ENCODE results near the gene UGT1A6. TPM values are rescaled to one million over a fixed set of nuclear protein-coding genes. Genes with fewer than 3 reads are reported as not detected.

Gene UGT1A6
- total and polyA plus RNA-seq, 3 experiments from 2014 or later, result not detected

DNA sequence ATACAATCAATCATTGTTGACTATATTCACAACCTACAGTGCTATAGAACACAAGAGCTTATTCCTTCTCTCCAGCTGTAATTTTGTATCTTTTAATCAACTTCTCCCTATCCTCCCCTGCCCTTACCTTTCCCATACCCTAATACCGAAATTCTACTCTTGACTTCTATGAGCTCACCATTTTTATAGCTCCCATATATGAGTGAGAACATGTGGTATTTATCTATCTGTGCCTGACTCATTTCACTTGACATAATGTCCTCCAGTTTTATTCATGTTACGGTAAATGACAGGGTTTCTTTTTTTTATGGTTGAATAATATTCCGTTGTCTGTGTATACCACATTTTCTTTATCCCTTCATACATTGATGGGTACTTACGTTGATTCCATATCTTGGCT is 88.1 kb downstream of the UGT1A6 start:
- H3K4me1 ChIP-seq (ENCODE audit: insufficient read depth, low read length), result no peaks in the 10 kb centered on the region
- no peak overlapping the region for H3K4me3 Mint-ChIP-seq
- no peak overlapping the region for H3K27ac ChIP-seq (ENCODE audit: low read depth, low read length)
- no peak overlapping the region for H3K27ac Mint-ChIP-seq
- H3K36me3 Mint-ChIP-seq, result peaks cover 0 to 12% (median 0%) of the 10 kb centered on the region in 3 donors
- POLR2A ChIA-PET, result no interaction called here
- no peak overlapping the region for H3K4me3 ChIP-seq (ENCODE audit: low read length)
- peaks cover 0 to 3% (median 2%) of the 10 kb centered on the region in 5 donors for H3K9me3 Mint-ChIP-seq
- CTCF ChIA-PET, result no interaction called here
- H3K27me3 Mint-ChIP-seq, result peaks cover 26 to 63% of the 10 kb centered on the region in 2 donors
- no peaks in the 10 kb centered on the region for H3K36me3 ChIP-seq (ENCODE audit: insufficient read depth, low read length)
- H3K4me1 Mint-ChIP-seq, result no peaks in the 10 kb centered on the region
- DNase-seq, result no peak
- no peaks in the 10 kb centered on the region for H3K9me3 ChIP-seq (ENCODE audit: low read length)
- H3K27me3 ChIP-seq (ENCODE audit: insufficient read depth, low read length, poor library complexity, severe bottlenecking), result no peaks in the 10 kb centered on the region

DNA sequence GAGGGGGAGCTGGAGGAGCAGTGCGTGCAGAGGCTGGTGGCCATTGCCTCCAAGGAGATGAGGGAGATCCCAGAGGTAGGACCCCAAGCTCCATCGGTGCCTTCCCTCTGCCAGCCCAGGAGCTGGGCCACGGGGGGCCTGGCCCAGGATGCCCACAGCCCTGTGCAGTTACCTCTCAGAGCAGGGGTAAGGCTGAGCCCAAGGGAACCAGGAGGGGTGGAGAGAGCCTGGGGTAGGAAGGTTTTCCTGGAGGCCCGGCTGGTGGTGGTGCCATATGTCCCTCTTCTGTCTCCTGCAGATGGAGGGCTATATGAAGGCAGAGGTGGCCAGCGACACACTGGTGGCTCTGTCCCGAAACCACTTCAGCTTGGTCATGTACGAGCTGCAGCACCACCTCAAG is 96.9 kb downstream of the UGT1A6 start:
- no peak overlapping the region for H3K4me3 ChIP-seq (ENCODE audit: low read length)
- no peak for DNase-seq
- Mint-ChIP-seq H3K27me3 (peaks cover 18 to 30% of the 10 kb centered on the region in 2 donors), H3K4me3 (no peak overlapping the region), H3K36me3 (no peaks in the 10 kb centered on the region), H3K4me1 (peaks cover 0 to 3% (median 0%) of the 10 kb centered on the region in 3 donors), H3K9me3 (peaks cover 0 to 6% (median 0%) of the 10 kb centered on the region in 5 donors), H3K27ac (no peak overlapping the region)
- CTCF ChIA-PET, result no interaction called here
- no peaks in the 10 kb centered on the region for H3K9me3 ChIP-seq (ENCODE audit: low read length)
- H3K27ac ChIP-seq (ENCODE audit: low read depth, low read length), result no peak overlapping the region
- POLR2A ChIA-PET, result no interaction called here
- H3K4me1 ChIP-seq (ENCODE audit: insufficient read depth, low read length), result no peaks in the 10 kb centered on the region
- H3K27me3 ChIP-seq (ENCODE audit: insufficient read depth, low read length, poor library complexity, severe bottlenecking), result no peaks in the 10 kb centered on the region
- H3K36me3 ChIP-seq (ENCODE audit: insufficient read depth, low read length), result no peaks in the 10 kb centered on the region

DNA sequence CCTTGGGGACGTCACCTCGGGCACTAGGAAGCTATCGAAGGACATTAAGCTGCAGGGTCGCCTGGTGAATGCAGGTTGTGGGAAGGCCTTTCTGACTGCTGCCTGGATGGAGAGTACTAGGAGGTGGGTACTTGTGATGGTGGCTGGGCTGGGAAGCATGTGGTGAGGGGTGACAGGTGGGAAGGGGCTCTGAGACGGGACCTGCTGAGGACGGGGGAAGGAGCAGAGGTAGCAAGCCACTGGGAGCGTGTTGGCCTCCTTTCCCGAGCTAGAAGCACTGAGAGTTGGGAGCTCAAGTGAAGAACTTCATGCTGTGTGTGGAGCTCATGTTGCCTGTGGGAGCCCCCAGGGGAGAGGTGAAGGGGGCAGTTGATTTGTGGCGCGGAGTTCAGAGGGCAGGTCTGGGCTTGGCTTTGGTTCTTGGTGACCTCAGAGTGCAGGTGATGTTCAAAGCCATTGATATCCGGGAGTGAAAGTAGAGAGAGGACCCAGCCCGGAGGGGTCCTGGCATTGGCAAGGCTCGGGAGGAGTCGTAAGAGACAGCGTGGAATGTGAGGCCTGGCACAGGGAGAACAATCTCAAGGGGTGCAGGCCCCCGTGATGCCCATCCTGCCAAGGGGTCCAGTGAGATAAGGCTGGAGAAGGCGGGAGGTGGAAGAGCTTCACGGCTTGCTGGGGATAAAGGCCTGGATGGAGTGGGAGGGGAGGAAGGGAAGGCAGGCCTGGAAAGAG is 98.6 kb downstream of the UGT1A6 start:
- Mint-ChIP-seq H3K4me3 (no peak overlapping the region), H3K4me1 (peaks cover 0 to 3% (median 0%) of the 10 kb centered on the region in 3 donors), H3K27me3 (peaks cover 8 to 17% of the 10 kb centered on the region in 2 donors), H3K9me3 (peaks cover 0 to 1% (median 0%) of the 10 kb centered on the region in 5 donors), H3K36me3 (no peaks in the 10 kb centered on the region), H3K27ac (no peak overlapping the region)
- ChIA-PET POLR2A (no interaction called here), CTCF (no interaction called here)
- no peak for DNase-seq
- Histone ChIP-seq H3K36me3 (ENCODE audit: insufficient read depth, low read length) (no peaks in the 10 kb centered on the region), H3K27me3 (ENCODE audit: insufficient read depth, low read length, poor library complexity, severe bottlenecking) (no peaks in the 10 kb centered on the region), H3K9me3 (ENCODE audit: low read length) (no peaks in the 10 kb centered on the region), H3K4me3 (ENCODE audit: low read length) (no peak overlapping the region), H3K4me1 (ENCODE audit: insufficient read depth, low read length) (no peaks in the 10 kb centered on the region), H3K27ac (ENCODE audit: low read depth, low read length) (no peak overlapping the region)

DNA sequence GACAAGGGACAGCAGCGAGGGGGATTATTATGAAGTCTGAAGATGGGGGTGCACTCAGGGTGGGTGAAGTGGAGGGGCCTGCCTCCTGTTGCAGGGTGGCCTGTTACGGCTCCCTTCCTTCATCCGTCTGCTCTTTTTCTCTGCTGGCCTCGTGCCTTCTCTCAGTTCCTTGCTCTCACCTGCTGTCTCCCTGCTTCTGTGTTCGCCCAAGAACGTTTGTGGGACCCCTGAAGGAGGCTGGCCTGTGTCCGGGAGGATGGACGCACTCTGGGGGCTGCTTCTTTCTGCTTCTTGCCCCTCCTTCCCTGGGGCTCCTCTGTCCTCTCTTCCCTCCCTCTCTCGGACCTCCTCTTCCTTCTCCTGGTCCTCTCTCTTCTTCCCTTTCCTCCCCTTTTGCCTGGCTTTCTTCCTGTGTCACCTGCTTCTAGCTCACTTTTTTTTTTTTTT is 99.2 kb downstream of the UGT1A6 start:
- no peaks in the 10 kb centered on the region for H3K36me3 ChIP-seq (ENCODE audit: insufficient read depth, low read length)
- Mint-ChIP-seq H3K4me1 (peaks cover 0 to 3% (median 0%) of the 10 kb centered on the region in 3 donors), H3K9me3 (no peaks in the 10 kb centered on the region), H3K4me3 (no peak overlapping the region), H3K36me3 (no peaks in the 10 kb centered on the region), H3K27ac (no peak overlapping the region), H3K27me3 (peaks cover 5 to 15% of the 10 kb centered on the region in 2 donors)
- H3K27me3 ChIP-seq (ENCODE audit: insufficient read depth, low read length, poor library complexity, severe bottlenecking), result no peaks in the 10 kb centered on the region
- DNase-seq, result no peak
- H3K27ac ChIP-seq (ENCODE audit: low read depth, low read length), result no peak overlapping the region
- H3K4me3 ChIP-seq (ENCODE audit: low read length), result no peak overlapping the region
- POLR2A ChIA-PET, result no interaction called here
- CTCF ChIA-PET, result no interaction called here
- H3K9me3 ChIP-seq (ENCODE audit: low read length), result no peaks in the 10 kb centered on the region
- H3K4me1 ChIP-seq (ENCODE audit: insufficient read depth, low read length), result no peaks in the 10 kb centered on the region

GRCh38 chr2:233792720-233793119 is 100.0 kb downstream of the UGT1A6 start:
- Mint-ChIP-seq H3K9me3 (no peaks in the 10 kb centered on the region), H3K36me3 (no peaks in the 10 kb centered on the region), H3K4me1 (peaks cover 0 to 3% (median 0%) of the 10 kb centered on the region in 3 donors), H3K4me3 (no peak overlapping the region), H3K27ac (no peak overlapping the region), H3K27me3 (peaks cover 5 to 15% of the 10 kb centered on the region in 2 donors)
- no peaks in the 10 kb centered on the region for H3K36me3 ChIP-seq (ENCODE audit: insufficient read depth, low read length)
- H3K27me3 ChIP-seq (ENCODE audit: insufficient read depth, low read length, poor library complexity, severe bottlenecking), result no peaks in the 10 kb centered on the region
- CTCF ChIA-PET, result no interaction called here
- no peaks in the 10 kb centered on the region for H3K9me3 ChIP-seq (ENCODE audit: low read length)
- H3K4me1 ChIP-seq (ENCODE audit: insufficient read depth, low read length), result no peaks in the 10 kb centered on the region
- no peak overlapping the region for H3K4me3 ChIP-seq (ENCODE audit: low read length)
- DNase-seq, result no peak
- H3K27ac ChIP-seq (ENCODE audit: low read depth, low read length), result no peak overlapping the region
- POLR2A ChIA-PET, result no interaction called here

DNA sequence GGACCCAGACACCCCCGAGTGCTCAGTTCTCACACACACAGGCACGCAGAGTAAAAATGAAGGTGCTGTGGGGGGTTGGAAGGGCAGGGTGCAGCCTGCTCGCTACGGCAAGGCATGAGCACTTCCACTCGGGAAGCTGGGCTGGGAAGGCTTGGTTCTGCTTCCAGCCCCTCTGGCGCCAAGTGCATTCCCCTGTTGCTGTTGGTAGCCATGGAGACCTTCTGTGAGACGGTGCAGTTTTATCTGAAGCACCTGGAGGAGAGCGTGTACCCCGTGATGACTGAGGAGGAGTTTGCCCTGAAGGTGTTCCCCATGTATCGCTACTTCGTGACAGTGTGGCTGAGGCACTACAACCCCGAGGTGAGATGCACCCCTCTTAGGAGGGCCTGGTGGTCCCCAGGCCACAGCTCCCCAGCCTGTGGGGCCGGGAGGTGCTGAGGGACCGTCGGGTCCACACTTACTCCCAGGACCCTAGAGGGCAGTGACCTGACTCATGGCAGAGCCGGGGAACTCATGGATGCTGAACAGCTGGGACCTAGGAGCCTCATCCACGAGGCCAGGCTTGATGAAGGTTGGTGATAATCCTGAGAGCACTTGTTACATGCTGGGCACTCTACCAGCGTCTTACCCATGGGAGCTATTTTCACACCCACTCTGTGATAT is 100.9 kb downstream of the UGT1A6 start:
- CTCF ChIA-PET, result no interaction called here
- Histone ChIP-seq H3K4me3 (ENCODE audit: low read length) (no peak overlapping the region), H3K4me1 (ENCODE audit: insufficient read depth, low read length) (no peaks in the 10 kb centered on the region), H3K27ac (ENCODE audit: low read depth, low read length) (no peak overlapping the region), H3K36me3 (ENCODE audit: insufficient read depth, low read length) (no peaks in the 10 kb centered on the region), H3K9me3 (ENCODE audit: low read length) (no peaks in the 10 kb centered on the region), H3K27me3 (ENCODE audit: insufficient read depth, low read length, poor library complexity, severe bottlenecking) (no peaks in the 10 kb centered on the region)
- H3K27me3 Mint-ChIP-seq, result peaks cover 5 to 19% of the 10 kb centered on the region in 2 donors
- no peak overlapping the region for H3K27ac Mint-ChIP-seq
- no peak for DNase-seq
- H3K4me1 Mint-ChIP-seq, result peaks cover 0 to 3% (median 0%) of the 10 kb centered on the region in 3 donors
- H3K9me3 Mint-ChIP-seq, result no peaks in the 10 kb centered on the region
- H3K36me3 Mint-ChIP-seq, result no peaks in the 10 kb centered on the region
- POLR2A ChIA-PET, result no interaction called here
- no peak overlapping the region for H3K4me3 Mint-ChIP-seq

DNA sequence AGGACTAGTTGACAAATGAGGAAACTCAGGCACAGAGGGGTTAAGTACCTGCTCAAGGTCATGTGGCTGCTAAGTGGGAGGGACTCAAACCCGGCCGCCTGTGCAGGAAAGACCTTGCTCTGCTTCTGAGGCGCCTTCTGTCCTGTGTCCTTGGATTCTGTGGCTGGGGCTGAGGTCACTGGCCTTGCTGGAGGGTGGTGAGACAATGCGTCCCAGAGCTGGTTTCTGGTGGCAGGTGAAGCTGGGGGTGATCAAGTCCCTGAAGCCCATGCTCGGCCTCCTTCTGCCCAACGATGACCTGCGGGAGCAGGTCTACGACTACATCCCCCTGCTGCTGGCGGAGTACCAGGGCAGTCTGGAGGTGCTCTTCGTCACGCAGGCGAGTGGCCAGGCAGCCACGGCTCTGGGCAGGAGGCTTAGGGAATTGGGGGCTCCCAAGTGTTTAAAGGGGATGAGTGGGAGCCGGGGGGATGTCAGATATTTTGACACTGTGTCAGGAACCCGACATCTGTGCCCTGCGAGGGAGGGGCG is 101.5 kb downstream of the UGT1A6 start:
- Mint-ChIP-seq H3K27ac (no peak overlapping the region), H3K4me3 (no peak overlapping the region), H3K4me1 (no peaks in the 10 kb centered on the region), H3K9me3 (no peaks in the 10 kb centered on the region), H3K36me3 (no peaks in the 10 kb centered on the region), H3K27me3 (peaks cover 5 to 19% of the 10 kb centered on the region in 2 donors)
- POLR2A ChIA-PET, result no interaction called here
- Histone ChIP-seq H3K4me3 (ENCODE audit: low read length) (no peak overlapping the region), H3K9me3 (ENCODE audit: low read length) (no peaks in the 10 kb centered on the region), H3K36me3 (ENCODE audit: insufficient read depth, low read length) (no peaks in the 10 kb centered on the region), H3K4me1 (ENCODE audit: insufficient read depth, low read length) (no peaks in the 10 kb centered on the region), H3K27me3 (ENCODE audit: insufficient read depth, low read length, poor library complexity, severe bottlenecking) (no peaks in the 10 kb centered on the region), H3K27ac (ENCODE audit: low read depth, low read length) (no peak overlapping the region)
- DNase-seq, result no peak
- CTCF ChIA-PET, result no interaction called here

- CTCF ChIA-PET, result no interaction called here
- no peaks in the 10 kb centered on the region for H3K36me3 ChIP-seq (ENCODE audit: insufficient read depth, low read length)
- no peaks in the 10 kb centered on the region for H3K9me3 Mint-ChIP-seq
- H3K27ac ChIP-seq (ENCODE audit: low read depth, low read length), result no peak overlapping the region
- no peaks in the 10 kb centered on the region for H3K4me1 ChIP-seq (ENCODE audit: insufficient read depth, low read length)
- H3K9me3 ChIP-seq (ENCODE audit: low read length), result no peaks in the 10 kb centered on the region
- H3K4me3 Mint-ChIP-seq, result no peak overlapping the region
- peaks cover 4 to 17% of the 10 kb centered on the region in 2 donors for H3K27me3 Mint-ChIP-seq
- no peak overlapping the region for H3K4me3 ChIP-seq (ENCODE audit: low read length)
- no peak for DNase-seq
- POLR2A ChIA-PET, result no interaction called here
- H3K4me1 Mint-ChIP-seq, result no peaks in the 10 kb centered on the region
- no peaks in the 10 kb centered on the region for H3K27me3 ChIP-seq (ENCODE audit: insufficient read depth, low read length, poor library complexity, severe bottlenecking)
- no peak overlapping the region for H3K27ac Mint-ChIP-seq
- no peaks in the 10 kb centered on the region for H3K36me3 Mint-ChIP-seq
These were observed 103.1 kb downstream of the UGT1A6 start for GRCh38 chr2:233795735-233796171.
